Uterus (tissue), 4 donors: ENCODE measurements around the gene OR51B4. TPM values are rescaled to one million over a fixed set of nuclear protein-coding genes. Genes with fewer than 3 reads are reported as not detected.
"Not testable (repeated sequence)": the region's sequence is repeated elsewhere in the genome, so short reads cannot be mapped to it uniquely, and the experiment has no call there.

Source experiments
- DNase-seq, 2 donors: peaks; one replicate each; pipeline ENCODE4 v3.0.0-alpha.2; 2019 to 2020
- H3K27ac ChIP-seq, 2 donors: fragments of 200-600 bp; sonication (generic); 1 replicate in 1 of 2; 2 replicates in 1 of 2; pipeline ENCODE4 v1.5.1; 2016 to 2018
- H3K27me3 ChIP-seq, 2 donors: fragments of 200-600 bp; sonication (generic); one replicate each; pipeline ENCODE4 v1.5.1; 2018 to 2019; ENCODE audit warnings: control low read depth in 1 of 2
- H3K36me3 ChIP-seq, 2 donors: fragments of 200-600 bp; sonication (generic); one replicate each; pipeline ENCODE4 v1.5.1; 2019; ENCODE audit warnings: control low read depth in 1 of 2
- H3K4me1 ChIP-seq, 2 donors: fragments of 200-600 bp; sonication (generic); one replicate each; pipeline ENCODE4 v1.5.1; 2018 to 2019; ENCODE audit warnings: control low read depth in 1 of 2
- H3K4me3 ChIP-seq, 2 donors: fragments of 200-600 bp; sonication (generic); 1 replicate in 1 of 2; 2 replicates in 1 of 2; pipeline ENCODE4 v1.5.1; 2018 to 2019; ENCODE audit warnings: mild to moderate bottlenecking in 1 of 2
- H3K9me3 ChIP-seq, 2 donors: fragments of 200-600 bp; sonication (generic); one replicate each; pipeline ENCODE4 v1.5.1; 2019; ENCODE audit warnings: control low read depth in 1 of 2
- POLR2A ChIP-seq, 2 donors: fragments of 450-650 bp; IDR thresholded peaks; one replicate each; pipeline ENCODE4 v1.6.1; 2016; ENCODE audit warnings: antibody characterized with exemption in 2 of 2, mild to moderate bottlenecking in 1 of 2, moderate library complexity in 1 of 2
- intact Hi-C: fragments of 100-400 bp; cut with DNase I; formaldehyde crosslinking; loops from one replicate; pipeline ENCODE4 v1.15.1; 2023; ENCODE audit warnings: low total_unique reads
- total RNA-seq, 4 donors: library from RNA; depleted of rRNA in 3 of 4; stranded (reverse); fragments of >200 nt in 3 of 4; gene quantifications; one replicate each; pipeline versions ENCODE4 v1.1.0 to v1.2.4, GENCODE V29; 2014 to 2023
- TF ChIP-seq, protein P1 (sequence below), 4 experiments: fragments of 200-600 bp in 2 of 4; fragments of 450-650 bp in 2 of 4; sonication (generic) in 2 of 4; IDR thresholded peaks; one replicate each; pipeline ENCODE4 v1.5.1; 2016 to 2019; ENCODE audit warnings: antibody characterized with exemption in 4 of 4, mild to moderate bottlenecking in 2 of 4, moderate library complexity in 1 of 4
- donor health status: DM: yes; HTN: yes; CAD: no.

OR51B4 gene
- total RNA-seq, 4 donors from 2014 or later: 0.35 TPM; not detected in 3

DNA sequence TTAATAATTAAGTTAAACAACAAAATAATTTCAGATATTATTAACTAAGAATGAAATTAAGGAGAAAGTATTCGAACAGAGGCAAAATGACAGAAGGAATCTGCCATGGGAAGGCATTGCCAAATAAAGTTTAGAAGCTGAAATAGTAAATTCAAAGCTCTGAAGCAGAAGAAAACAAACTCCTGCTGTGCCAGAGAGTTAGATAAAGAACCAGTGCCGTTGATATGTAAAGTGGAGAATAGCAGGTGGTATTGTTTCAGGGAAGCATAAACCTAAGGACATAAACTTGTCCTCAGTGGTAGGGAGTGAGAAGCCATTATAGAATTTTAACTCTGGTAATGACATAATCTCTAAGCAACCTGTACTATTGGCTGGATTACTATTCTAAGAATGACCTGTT is 44.5 kb downstream of the OR51B4 start:
- H3K9me3 ChIP-seq: no peaks in the 10 kb centered on the region
- intact Hi-C loops: no loop called here
- no peak for DNase-seq
- H3K27me3 ChIP-seq: no peaks in the 10 kb centered on the region
- no peaks in the 10 kb centered on the region for H3K4me1 ChIP-seq
- no peaks in the 10 kb centered on the region for H3K36me3 ChIP-seq
- TF ChIP-seq POLR2A (IDR thresholded peaks at IDR 0.05): no peak
- TF ChIP-seq, protein P1, sequence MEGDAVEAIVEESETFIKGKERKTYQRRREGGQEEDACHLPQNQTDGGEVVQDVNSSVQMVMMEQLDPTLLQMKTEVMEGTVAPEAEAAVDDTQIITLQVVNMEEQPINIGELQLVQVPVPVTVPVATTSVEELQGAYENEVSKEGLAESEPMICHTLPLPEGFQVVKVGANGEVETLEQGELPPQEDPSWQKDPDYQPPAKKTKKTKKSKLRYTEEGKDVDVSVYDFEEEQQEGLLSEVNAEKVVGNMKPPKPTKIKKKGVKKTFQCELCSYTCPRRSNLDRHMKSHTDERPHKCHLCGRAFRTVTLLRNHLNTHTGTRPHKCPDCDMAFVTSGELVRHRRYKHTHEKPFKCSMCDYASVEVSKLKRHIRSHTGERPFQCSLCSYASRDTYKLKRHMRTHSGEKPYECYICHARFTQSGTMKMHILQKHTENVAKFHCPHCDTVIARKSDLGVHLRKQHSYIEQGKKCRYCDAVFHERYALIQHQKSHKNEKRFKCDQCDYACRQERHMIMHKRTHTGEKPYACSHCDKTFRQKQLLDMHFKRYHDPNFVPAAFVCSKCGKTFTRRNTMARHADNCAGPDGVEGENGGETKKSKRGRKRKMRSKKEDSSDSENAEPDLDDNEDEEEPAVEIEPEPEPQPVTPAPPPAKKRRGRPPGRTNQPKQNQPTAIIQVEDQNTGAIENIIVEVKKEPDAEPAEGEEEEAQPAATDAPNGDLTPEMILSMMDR (IDR thresholded peaks at IDR 0.05): no peak
- no peak overlapping the region for H3K27ac ChIP-seq
- no peak overlapping the region for H3K4me3 ChIP-seq

- H3K9me3 ChIP-seq, H3K27ac ChIP-seq, H3K4me1 ChIP-seq, H3K36me3 ChIP-seq, H3K4me3 ChIP-seq, H3K27me3 ChIP-seq, DNase-seq, intact Hi-C loops: not testable (repeated sequence)
Observed at GRCh38 chr11:5254646-5255413, 46.9 kb downstream of the OR51B4 start, which contains the start of gene HBG2. Gene HBG2, minus strand, starts transcription at chr11:5254781. Its CDS starts 53 bp downstream, at chr11:5254728.

GRCh38 chr11:5254023-5254422 is 47.7 kb downstream of the OR51B4 start:
- intact Hi-C loops, H3K27me3 ChIP-seq: not testable (repeated sequence)

DNA sequence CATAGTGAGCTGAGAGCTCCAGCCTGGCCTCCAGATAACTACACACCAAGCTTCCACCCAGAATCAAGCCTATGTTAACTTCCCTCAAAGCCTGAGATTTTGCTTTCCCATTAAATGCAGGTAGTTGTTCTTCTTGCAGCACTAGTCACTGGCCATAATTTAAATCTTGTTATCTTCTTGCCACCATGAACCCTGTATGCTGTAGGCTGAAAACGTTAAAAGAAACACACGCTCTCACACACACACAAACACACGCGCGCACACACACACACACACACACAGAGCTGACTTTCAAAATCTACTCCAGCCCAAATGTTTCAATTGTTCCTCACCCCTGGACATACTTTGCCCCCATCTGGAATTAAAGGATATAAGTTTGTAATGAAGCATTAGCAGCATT is 48.3 kb downstream of the OR51B4 start:
- H3K27me3 ChIP-seq, H3K36me3 ChIP-seq, H3K4me3 ChIP-seq, DNase-seq, H3K4me1 ChIP-seq, H3K9me3 ChIP-seq, intact Hi-C loops, H3K27ac ChIP-seq: not testable (repeated sequence)

More at GRCh38 chr11:5254023-5254422, 47.7 kb downstream of the OR51B4 start:
- H3K27ac ChIP-seq, H3K4me3 ChIP-seq, H3K36me3 ChIP-seq, DNase-seq, H3K4me1 ChIP-seq, H3K9me3 ChIP-seq: not testable (repeated sequence)

- Histone ChIP-seq H3K27me3 (no peaks in the 10 kb centered on the region), H3K36me3 (no peaks in the 10 kb centered on the region), H3K27ac (no peak overlapping the region), H3K9me3 (no peaks in the 10 kb centered on the region), H3K4me1 (no peaks in the 10 kb centered on the region), H3K4me3 (no peak overlapping the region)
- DNase-seq: no peak
- intact Hi-C loops: no loop called here
- no peak for TF ChIP-seq POLR2A (IDR thresholded peaks at IDR 0.05)
- TF ChIP-seq, protein P1 (IDR thresholded peaks at IDR 0.05): no peak
Observed at GRCh38 chr11:5252919-5253265, 48.9 kb downstream of the OR51B4 start.

- intact Hi-C loops: no loop called here
Observed at GRCh38 chr11:5252192-5252918, 49.4 kb downstream of the OR51B4 start.

More at GRCh38 chr11:5252192-5252918, 49.4 kb downstream of the OR51B4 start:
- no peaks in the 10 kb centered on the region for H3K9me3 ChIP-seq
- no peaks in the 10 kb centered on the region for H3K27me3 ChIP-seq
- H3K27ac ChIP-seq: no peak overlapping the region
- no peaks in the 10 kb centered on the region for H3K36me3 ChIP-seq
- no peak overlapping the region for H3K4me3 ChIP-seq
- TF ChIP-seq, protein P1 (IDR thresholded peaks at IDR 0.05): no peak
- TF ChIP-seq POLR2A (IDR thresholded peaks at IDR 0.05): no peak
- DNase-seq: no peak
- H3K4me1 ChIP-seq: no peaks in the 10 kb centered on the region
